Measurements from ENCODE around the gene MPST. TPM values are rescaled to one million over a fixed set of nuclear protein-coding genes. Genes with fewer than 3 reads are reported as not detected.

MPST gene
- total and polyA plus RNA-seq, 9 donors = 5.4 to 178 (median 91.6) TPM

GRCh38 chr22:37028692-37029674, 9.4 kb downstream of the MPST start:
- Histone ChIP-seq H3K27ac (no peak overlapping the region), H3K4me3 (no peak overlapping the region), H3K4me1 (ENCODE audit: insufficient read depth) (peaks cover 6% of the 10 kb centered on the region), H3K27me3 (no peaks in the 10 kb centered on the region), H3K9me3 (no peaks in the 10 kb centered on the region), H3K36me3 (no peaks in the 10 kb centered on the region)
- WGBS, 3 donors = 86 to 90% (median 88%) methylated on average over 17 to 22 of the region's 22 CpGs
- TF ChIP-seq POLR2A (IDR thresholded peaks at IDR 0.05) (no peak), EP300 (IDR thresholded peaks at IDR 0.05) (no peak), CTCF (IDR thresholded peaks at IDR 0.05) (no peak)
- intact Hi-C loops (cut with DNase I) = no loop called here
- no peak for DNase-seq

GRCh38 chr22:37030560-37031281, 11.2 kb downstream of the MPST start:
- H3K4me3 ChIP-seq = no peak overlapping the region
- H3K27ac ChIP-seq = no peak overlapping the region
- WGBS, 3 donors = 66 to 68% (median 67%) methylated on average over 14 of the region's 14 CpGs
- TF ChIP-seq POLR2A (IDR thresholded peaks at IDR 0.05) (no peak), EP300 (IDR thresholded peaks at IDR 0.05) (no peak), CTCF (IDR thresholded peaks at IDR 0.05) (no peak)
- no peaks in the 10 kb centered on the region for H3K9me3 ChIP-seq
- intact Hi-C loops (cut with DNase I) = no loop called here
- H3K36me3 ChIP-seq = no peaks in the 10 kb centered on the region
- no peaks in the 10 kb centered on the region for H3K27me3 ChIP-seq
- peaks cover 5% of the 10 kb centered on the region for H3K4me1 ChIP-seq (ENCODE audit: insufficient read depth)
- no peak for DNase-seq

- DNase-seq = no peak
- WGBS, 3 donors = 25 to 40% (median 31%) methylated on average over 2 of the region's 2 CpGs
- Histone ChIP-seq H3K9me3 (no peaks in the 10 kb centered on the region), H3K27me3 (no peaks in the 10 kb centered on the region), H3K36me3 (no peaks in the 10 kb centered on the region), H3K4me3 (no peak overlapping the region), H3K27ac (peak overlapping the region in 1 of 2 donors; percentile 31), H3K4me1 (ENCODE audit: insufficient read depth) (peaks cover 5% of the 10 kb centered on the region)
- no peak for TF ChIP-seq POLR2A (IDR thresholded peaks at IDR 0.05)
- no peak for TF ChIP-seq CTCF (IDR thresholded peaks at IDR 0.05)
- TF ChIP-seq EP300 (IDR thresholded peaks at IDR 0.05) = no peak
- intact Hi-C loops (cut with DNase I) = no loop called here
These were observed 12.6 kb downstream of the MPST start for GRCh38 chr22:37032134-37032534.

- H3K27ac ChIP-seq = no peak overlapping the region
- no peak for TF ChIP-seq CTCF (IDR thresholded peaks at IDR 0.05)
- no peak for TF ChIP-seq EP300 (IDR thresholded peaks at IDR 0.05)
- TF ChIP-seq POLR2A (IDR thresholded peaks at IDR 0.05) = no peak
These were observed 13.3 kb downstream of the MPST start for GRCh38 chr22:37032535-37033460.

More at GRCh38 chr22:37032535-37033460, 13.3 kb downstream of the MPST start:
- peak in 4 of 5 donors; percentile 53 to 82 (median 72) for DNase-seq
- H3K27me3 ChIP-seq = no peaks in the 10 kb centered on the region
- no peaks in the 10 kb centered on the region for H3K9me3 ChIP-seq
- no peak overlapping the region for H3K4me3 ChIP-seq
- intact Hi-C loops (cut with DNase I) = no loop called here
- 30 to 36% (median 30%) methylated on average over 18 of the region's 18 CpGs for WGBS, 3 donors
- no peaks in the 10 kb centered on the region for H3K36me3 ChIP-seq
- H3K4me1 ChIP-seq (ENCODE audit: insufficient read depth) = peaks cover 5% of the 10 kb centered on the region
